T-helper 17 cell (primary cell): ENCODE data around the gene CRHR2. TPM values are rescaled to one million over a fixed set of nuclear protein-coding genes. Genes with fewer than 3 reads are reported as not detected.

ENCODE experiments used
- ATAC-seq: fragments of 150-1000 bp; cut with Tn5 transposase; 2 replicates; pipeline ENCODE4 v1.10.0; 2021; ENCODE audit warnings: mild to moderate bottlenecking, moderate library complexity
- DNase-seq, 3 donors: peaks; one replicate each; pipeline versions ENCODE4 v3.0.0 to v3.0.0-alpha.2; 2020 to 2021
- H3K9me3 ChIP-seq: one replicate; pipeline ENCODE4 v1.7.0; 2013; ENCODE audit warnings: low read length, mild to moderate bottlenecking; ENCODE audit not compliant: control insufficient read depth, poor library complexity, severe bottlenecking
- H3K27ac Mint-ChIP-seq: one replicate; pipeline ENCODE4 v1.8.0; 2022; ENCODE audit warnings: mild to moderate bottlenecking, moderate library complexity, mixed read lengths
- H3K27me3 Mint-ChIP-seq: one replicate; pipeline ENCODE4 v1.8.0; 2022; ENCODE audit warnings: mixed read lengths
- H3K36me3 Mint-ChIP-seq: one replicate; pipeline ENCODE4 v1.8.0; 2022; ENCODE audit warnings: low read depth, mixed read lengths
- H3K4me1 Mint-ChIP-seq: one replicate; pipeline ENCODE4 v1.8.0; 2022; ENCODE audit warnings: mild to moderate bottlenecking, mixed read lengths
- H3K4me3 Mint-ChIP-seq: one replicate; pipeline ENCODE4 v1.8.0; 2022; ENCODE audit warnings: mild to moderate bottlenecking, moderate library complexity, mixed read lengths
- total RNA-seq, 4 donors: library from RNA in 2 of 4; stranded (reverse) in 2 of 4; gene quantifications; one replicate each; pipeline ENCODE4 v1.2.3 and lab custom pipeline; 2022 to 2026

CRHR2 gene
- total RNA-seq, 2 donors from 2014 or later, result not detected

GRCh38 chr7:30634634-30635201 is 47.5 kb downstream of the CRHR2 start:
- Mint-ChIP-seq H3K4me3 (no peak overlapping the region), H3K36me3 (no peaks in the 10 kb centered on the region), H3K27me3 (no peaks in the 10 kb centered on the region), H3K4me1 (peaks cover 2% of the 10 kb centered on the region), H3K27ac (no peak overlapping the region)
- no peaks in the 10 kb centered on the region for H3K9me3 ChIP-seq
- ATAC-seq (no peak), DNase-seq (no peak)

- Mint-ChIP-seq H3K27me3 (no peaks in the 10 kb centered on the region), H3K36me3 (no peaks in the 10 kb centered on the region), H3K4me3 (no peak overlapping the region), H3K4me1 (peaks cover 2% of the 10 kb centered on the region), H3K27ac (no peak overlapping the region)
- DNase-seq, result no peak
- ATAC-seq, result no peak
- no peaks in the 10 kb centered on the region for H3K9me3 ChIP-seq
These were observed 48.0 kb downstream of the CRHR2 start for GRCh38 chr7:30634193-30634626.

DNA sequence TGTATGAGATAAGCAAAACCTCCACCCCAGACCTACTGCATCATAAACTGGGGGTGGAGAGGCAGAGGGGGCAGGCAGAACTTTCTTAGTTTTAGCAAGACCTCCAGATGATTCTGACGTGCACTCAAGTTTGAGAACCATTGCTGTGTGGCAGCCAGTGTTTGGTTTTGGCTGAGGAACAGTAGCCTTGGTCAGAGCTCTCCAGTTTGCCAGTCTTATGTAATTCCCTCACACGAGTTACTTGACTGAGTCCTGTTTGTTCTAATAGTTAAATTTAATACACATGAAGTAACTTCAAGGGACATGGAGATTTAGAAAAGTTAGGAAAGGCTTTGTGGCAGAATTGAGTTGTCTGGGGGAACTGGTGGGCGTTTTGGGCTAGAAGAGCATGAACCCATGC is 49.0 kb downstream of the CRHR2 start:
- no peaks in the 10 kb centered on the region for H3K36me3 Mint-ChIP-seq

GRCh38 chr7:30630986-30631385 is 51.3 kb downstream of the CRHR2 start:
- no peaks in the 10 kb centered on the region for H3K27me3 Mint-ChIP-seq
- no peaks in the 10 kb centered on the region for H3K9me3 ChIP-seq
- H3K4me3 Mint-ChIP-seq, result no peak overlapping the region
- no peak overlapping the region for H3K27ac Mint-ChIP-seq
- ATAC-seq, result no peak
- DNase-seq, result no peak
- H3K36me3 Mint-ChIP-seq, result no peaks in the 10 kb centered on the region
- peaks cover 4% of the 10 kb centered on the region for H3K4me1 Mint-ChIP-seq

More for the DNA sequence above, 49.0 kb downstream of the CRHR2 start:
- ATAC-seq, result no peak
- Mint-ChIP-seq H3K4me1 (peaks cover 4% of the 10 kb centered on the region), H3K27ac (peak overlapping the region; percentile 70), H3K4me3 (no peak overlapping the region), H3K27me3 (no peaks in the 10 kb centered on the region)
- DNase-seq, result no peak
- no peaks in the 10 kb centered on the region for H3K9me3 ChIP-seq

DNA sequence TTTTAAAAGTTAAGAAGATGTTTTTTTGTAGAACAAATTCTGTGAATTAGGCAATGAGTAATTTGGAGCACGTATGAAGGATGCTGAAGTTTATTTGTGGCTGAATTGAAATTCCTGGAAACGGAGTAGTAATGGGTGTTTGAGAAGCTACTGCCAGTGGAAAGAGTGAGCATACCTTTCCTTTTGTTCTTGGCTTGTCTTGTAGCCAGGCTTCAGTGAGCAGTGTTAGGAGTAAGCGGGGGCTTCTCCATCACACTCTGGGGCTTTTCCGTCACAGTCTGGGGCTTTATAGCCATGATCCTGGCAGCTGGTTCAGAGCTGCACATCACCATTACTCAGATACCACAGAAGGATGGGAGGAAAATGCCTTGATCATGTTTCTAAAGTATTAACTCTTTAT is 55.2 kb downstream of the CRHR2 start:
- no peak for ATAC-seq
- Mint-ChIP-seq H3K4me3 (no peak overlapping the region), H3K36me3 (peaks cover 7% of the 10 kb centered on the region), H3K27me3 (no peaks in the 10 kb centered on the region), H3K27ac (peak overlapping the region; percentile 72), H3K4me1 (peaks cover 6% of the 10 kb centered on the region)
- DNase-seq, result no peak
- H3K9me3 ChIP-seq, result no peaks in the 10 kb centered on the region

DNA sequence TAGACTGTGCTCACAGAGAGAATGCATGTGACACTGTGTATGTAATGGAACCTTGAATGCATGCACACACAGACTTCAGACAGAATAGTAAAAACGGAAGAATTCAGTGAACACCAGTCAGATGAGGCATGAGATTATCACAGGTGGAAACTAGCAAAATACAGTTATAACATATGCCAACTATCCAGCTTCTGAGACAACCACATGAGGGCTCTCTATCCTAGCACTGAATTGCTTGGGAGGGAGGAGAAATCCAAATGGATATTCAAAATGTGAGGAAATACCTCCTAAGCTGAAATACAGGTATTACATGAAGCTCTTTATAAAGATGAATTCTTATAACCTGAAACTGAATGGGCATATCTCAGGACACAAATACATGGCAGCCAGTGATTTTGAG is 57.0 kb downstream of the CRHR2 start:
- H3K9me3 ChIP-seq, result no peaks in the 10 kb centered on the region
- no peak overlapping the region for H3K4me3 Mint-ChIP-seq
- no peak for DNase-seq
- peaks cover 7% of the 10 kb centered on the region for H3K4me1 Mint-ChIP-seq
- H3K27me3 Mint-ChIP-seq, result no peaks in the 10 kb centered on the region
- ATAC-seq, result no peak
- peaks cover 13% of the 10 kb centered on the region for H3K36me3 Mint-ChIP-seq
- peak overlapping the region; percentile 16 for H3K27ac Mint-ChIP-seq

DNA sequence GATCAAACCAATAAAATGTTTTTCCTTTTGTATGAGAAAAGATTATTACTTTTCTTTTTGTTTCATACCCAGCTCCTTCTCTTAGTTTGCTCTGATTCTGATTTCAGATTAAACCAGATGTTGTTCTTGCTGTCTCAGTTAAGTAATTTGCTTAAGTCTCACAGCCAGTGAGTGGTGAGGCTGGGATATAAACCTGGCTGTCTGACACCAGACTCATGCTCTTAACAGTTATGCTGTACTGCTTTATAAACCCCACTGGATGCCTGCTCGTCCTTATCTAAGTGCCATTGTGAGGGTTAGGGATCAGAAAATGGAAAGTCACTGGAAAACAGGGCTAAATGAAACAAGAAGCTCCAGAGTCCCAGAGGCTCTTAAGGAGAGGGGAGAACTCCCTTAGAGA is 63.3 kb downstream of the CRHR2 start:
- DNase-seq (no peak), ATAC-seq (no peak)
- no peaks in the 10 kb centered on the region for H3K27me3 Mint-ChIP-seq
- no peak overlapping the region for H3K4me3 Mint-ChIP-seq
- H3K27ac Mint-ChIP-seq, result no peak overlapping the region
- H3K9me3 ChIP-seq, result no peaks in the 10 kb centered on the region
- H3K4me1 Mint-ChIP-seq, result peaks cover 4% of the 10 kb centered on the region
- peaks cover 14% of the 10 kb centered on the region for H3K36me3 Mint-ChIP-seq

DNA sequence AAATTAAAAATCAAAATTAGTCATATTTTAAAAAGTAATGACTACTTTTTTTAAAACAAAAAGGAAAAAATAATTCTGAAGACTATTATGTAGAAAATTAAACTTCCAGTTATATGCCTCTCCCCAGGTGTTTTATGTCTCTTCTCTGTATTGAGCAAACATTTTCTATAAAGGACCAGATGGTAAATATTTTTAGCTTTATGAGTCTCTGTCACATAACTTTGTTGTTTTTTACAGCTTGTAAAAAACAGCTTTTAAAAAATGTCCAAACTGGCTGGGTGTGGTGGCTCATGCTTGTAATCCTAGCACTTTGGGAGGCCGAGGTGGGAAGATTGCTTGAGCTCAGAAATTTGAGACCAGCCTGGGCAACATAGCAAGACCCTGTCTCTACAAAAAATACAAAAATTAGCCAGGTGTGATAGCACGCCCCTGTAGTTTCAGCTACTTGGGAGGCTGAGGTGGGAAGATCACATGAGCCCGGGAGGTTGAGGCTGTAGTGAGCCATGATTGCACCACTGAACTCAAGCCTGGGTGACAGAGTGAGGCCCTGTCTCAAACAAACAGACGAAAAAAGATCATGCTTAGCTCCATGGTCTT is 64.1 kb downstream of the CRHR2 start:
- H3K9me3 ChIP-seq, result no peaks in the 10 kb centered on the region
- DNase-seq (no peak), ATAC-seq (no peak)
- H3K4me3 Mint-ChIP-seq, result peak overlapping the region; percentile 36
- peaks cover 13% of the 10 kb centered on the region for H3K36me3 Mint-ChIP-seq
- H3K27me3 Mint-ChIP-seq, result no peaks in the 10 kb centered on the region
- peaks cover 9% of the 10 kb centered on the region for H3K4me1 Mint-ChIP-seq
- H3K27ac Mint-ChIP-seq, result no peak overlapping the region

- peaks cover 16% of the 10 kb centered on the region for H3K36me3 Mint-ChIP-seq
- no peaks in the 10 kb centered on the region for H3K27me3 Mint-ChIP-seq
- ATAC-seq (no peak), DNase-seq (no peak)
- H3K4me3 Mint-ChIP-seq, result no peak overlapping the region
- H3K4me1 Mint-ChIP-seq, result peaks cover 9% of the 10 kb centered on the region
- H3K9me3 ChIP-seq, result no peaks in the 10 kb centered on the region
- H3K27ac Mint-ChIP-seq, result peak overlapping the region; percentile 60
These were observed 64.9 kb downstream of the CRHR2 start for GRCh38 chr7:30617359-30617758.

GRCh38 chr7:30616318-30616717 is 65.9 kb downstream of the CRHR2 start:
- DNase-seq (no peak), ATAC-seq (no peak)
- Mint-ChIP-seq H3K27ac (no peak overlapping the region), H3K27me3 (no peaks in the 10 kb centered on the region), H3K4me1 (peaks cover 7% of the 10 kb centered on the region), H3K4me3 (no peak overlapping the region), H3K36me3 (peaks cover 8% of the 10 kb centered on the region)
- no peaks in the 10 kb centered on the region for H3K9me3 ChIP-seq

DNA sequence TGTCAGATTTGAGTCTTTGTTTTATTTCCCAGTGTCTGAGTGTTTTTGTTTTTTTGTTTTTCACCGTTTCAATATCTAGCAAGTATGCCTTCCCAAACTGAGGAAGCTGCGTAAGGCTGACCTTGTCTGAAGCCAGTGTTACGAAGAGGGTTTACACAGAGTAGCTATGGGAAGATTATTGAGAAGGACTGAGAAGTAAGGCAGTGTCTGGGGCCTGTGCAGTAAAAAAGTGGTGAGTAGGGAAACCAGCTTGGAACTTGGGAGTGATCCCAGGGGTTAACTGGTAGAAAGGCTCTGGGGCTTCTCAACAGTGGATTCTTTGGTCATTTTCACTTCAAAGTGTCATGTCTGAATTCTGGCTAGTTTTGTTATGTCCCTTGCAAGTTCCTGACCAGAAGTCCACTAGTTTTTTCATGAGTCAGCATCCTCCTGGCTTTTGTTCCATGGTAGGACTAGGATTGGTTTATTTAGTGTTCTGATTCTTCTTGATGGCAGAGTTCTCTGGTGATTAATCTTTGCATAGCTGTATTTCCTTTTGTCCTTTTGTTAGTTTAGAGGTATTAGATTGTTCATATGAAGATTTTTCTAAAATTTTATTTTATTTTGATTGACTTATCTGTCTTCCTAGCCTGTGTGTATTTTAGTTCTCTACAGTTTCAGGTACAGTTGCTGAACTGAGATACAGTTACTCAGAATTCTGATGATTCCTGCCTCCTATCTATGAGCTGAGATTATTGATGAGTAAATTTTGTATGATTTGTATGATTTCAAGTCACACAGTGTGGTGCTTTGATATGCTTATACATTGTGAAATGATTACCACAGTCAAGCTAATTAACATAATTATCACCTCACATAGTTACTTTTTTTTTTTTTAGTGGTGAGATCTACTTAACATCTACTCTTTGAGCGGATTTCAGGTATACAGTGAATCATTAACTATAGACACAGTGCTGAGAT is 68.6 kb downstream of the CRHR2 start:
- DNase-seq (no peak), ATAC-seq (no peak)
- Mint-ChIP-seq H3K4me3 (no peak overlapping the region), H3K27ac (no peak overlapping the region), H3K27me3 (no peaks in the 10 kb centered on the region), H3K36me3 (peaks cover 8% of the 10 kb centered on the region), H3K4me1 (peaks cover 12% of the 10 kb centered on the region)
- no peaks in the 10 kb centered on the region for H3K9me3 ChIP-seq

GRCh38 chr7:30612658-30613265 is 69.5 kb downstream of the CRHR2 start:
- no peak for ATAC-seq
- Mint-ChIP-seq H3K4me3 (no peak overlapping the region), H3K4me1 (peaks cover 12% of the 10 kb centered on the region), H3K27ac (no peak overlapping the region), H3K36me3 (peaks cover 8% of the 10 kb centered on the region), H3K27me3 (no peaks in the 10 kb centered on the region)
- H3K9me3 ChIP-seq, result no peaks in the 10 kb centered on the region
- no peak for DNase-seq

DNA sequence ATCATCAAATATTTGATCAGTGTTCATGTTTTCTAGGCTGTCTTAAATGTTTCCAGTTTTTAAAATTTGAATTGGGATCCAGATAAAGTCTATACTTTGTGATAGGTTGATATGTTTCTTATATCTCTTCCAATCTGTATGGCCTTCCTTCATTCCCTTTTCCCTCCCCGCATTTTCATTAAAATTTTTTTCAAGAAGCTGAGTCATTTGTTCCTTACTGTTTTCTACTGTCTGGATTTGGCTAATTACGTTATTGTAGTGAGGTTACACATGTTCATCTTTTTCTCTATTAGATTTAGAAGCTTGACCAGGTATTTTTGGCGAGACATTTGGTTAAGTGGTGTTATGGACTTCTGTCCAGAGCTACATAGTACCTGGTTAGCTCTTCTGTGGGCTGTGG is 76.4 kb downstream of the CRHR2 start:
- Mint-ChIP-seq H3K4me1 (peaks cover 18% of the 10 kb centered on the region), H3K36me3 (peaks cover 12% of the 10 kb centered on the region), H3K4me3 (no peak overlapping the region), H3K27ac (no peak overlapping the region), H3K27me3 (no peaks in the 10 kb centered on the region)
- DNase-seq, result no peak
- no peaks in the 10 kb centered on the region for H3K9me3 ChIP-seq
- no peak for ATAC-seq
